ENCODE data around the gene NAXD.
A peak's percentile ranks its signal among the peaks of the same experiment; 100 is the strongest.
"Not testable (repeated sequence)": the region's sequence is repeated elsewhere in the genome, so short reads cannot be mapped to it uniquely, and the experiment has no call there.

Gene NAXD

DNA sequence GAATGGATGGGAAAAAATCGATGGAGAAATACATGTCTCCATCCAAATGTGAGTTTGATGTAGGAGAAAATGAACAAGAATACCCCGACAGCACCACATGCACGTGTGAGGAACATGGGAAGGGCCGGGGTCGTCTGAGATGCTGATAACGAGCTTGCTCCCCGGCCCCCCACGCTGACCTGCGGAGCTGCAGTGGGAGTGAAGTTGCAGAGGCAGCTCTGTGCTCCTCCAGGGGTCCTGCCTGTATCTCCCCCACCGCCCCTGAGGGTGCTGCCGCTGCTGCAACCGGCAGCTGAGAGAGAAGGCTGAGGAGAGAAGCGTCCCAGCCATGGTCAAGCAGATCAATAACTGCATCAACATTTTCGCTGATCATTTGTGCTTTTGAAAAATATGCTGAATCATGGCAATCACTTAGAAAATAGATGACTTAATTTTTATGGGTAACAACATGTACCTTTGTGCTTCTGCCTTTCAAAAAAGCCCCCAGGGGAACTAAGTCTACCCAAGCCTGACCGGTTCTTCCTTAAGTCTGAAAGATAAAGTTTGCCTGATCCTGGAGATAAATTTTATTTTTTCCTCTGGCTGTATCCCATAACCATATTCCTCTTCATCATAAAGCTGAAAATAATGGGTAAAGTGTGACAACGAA is 18.2 kb upstream of the NAXD start:
- DNase-seq = no peak

DNA sequence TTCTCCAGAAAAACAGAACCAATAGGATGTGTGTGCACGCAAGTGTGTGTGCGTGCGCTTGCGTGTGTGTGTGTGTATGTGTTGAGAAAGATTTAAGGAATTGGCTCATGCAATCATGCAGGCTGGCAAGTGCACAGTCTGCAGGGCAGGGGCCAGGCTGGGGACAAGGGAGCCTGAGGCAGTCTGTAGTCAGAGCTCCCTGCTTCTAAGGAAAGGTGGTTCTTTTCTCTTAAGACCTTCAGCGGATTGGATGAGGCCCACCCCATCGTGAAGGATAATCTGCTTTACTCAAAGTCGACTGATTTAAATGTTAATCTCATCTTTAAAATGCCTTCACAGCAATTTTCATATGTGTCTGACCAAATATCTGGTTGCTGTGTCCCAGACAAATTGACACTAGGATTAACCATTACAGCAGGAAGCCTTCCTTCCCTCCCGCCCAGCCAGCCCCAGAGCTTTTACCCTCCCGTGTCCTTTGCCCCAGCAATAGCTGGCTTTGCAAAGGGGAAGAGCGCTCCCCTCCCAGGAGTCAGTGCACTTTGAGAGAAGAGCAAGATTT is 15.0 kb upstream of the NAXD start:
- DNase-seq = no peak

DNA sequence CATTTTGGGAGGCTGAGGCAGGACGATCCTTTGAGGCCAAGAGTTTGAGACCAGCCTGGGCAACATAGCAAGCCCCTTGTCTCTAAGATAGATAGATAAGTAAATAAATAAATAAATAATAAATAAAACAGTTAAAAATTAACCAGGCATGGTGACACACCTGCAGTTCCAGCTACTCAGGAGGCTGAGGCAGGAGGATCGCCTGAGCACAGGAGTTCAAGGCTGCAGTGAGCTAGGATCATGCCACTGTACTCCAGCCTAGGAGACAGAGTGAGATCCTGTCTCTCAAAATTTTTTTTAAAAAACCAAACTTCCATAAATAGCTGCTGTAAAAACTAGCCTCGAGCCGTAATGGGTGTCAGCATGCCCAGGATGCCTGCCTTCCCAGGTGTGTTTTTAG is 14.4 kb upstream of the NAXD start:
- DNase-seq = no peak

GRCh38 chr13:110605132-110605531 is 10.2 kb upstream of the NAXD start:
- no peak for DNase-seq

GRCh38 chr13:110606281-110606680 is 9.1 kb upstream of the NAXD start:
- DNase-seq = not testable (repeated sequence)

DNA sequence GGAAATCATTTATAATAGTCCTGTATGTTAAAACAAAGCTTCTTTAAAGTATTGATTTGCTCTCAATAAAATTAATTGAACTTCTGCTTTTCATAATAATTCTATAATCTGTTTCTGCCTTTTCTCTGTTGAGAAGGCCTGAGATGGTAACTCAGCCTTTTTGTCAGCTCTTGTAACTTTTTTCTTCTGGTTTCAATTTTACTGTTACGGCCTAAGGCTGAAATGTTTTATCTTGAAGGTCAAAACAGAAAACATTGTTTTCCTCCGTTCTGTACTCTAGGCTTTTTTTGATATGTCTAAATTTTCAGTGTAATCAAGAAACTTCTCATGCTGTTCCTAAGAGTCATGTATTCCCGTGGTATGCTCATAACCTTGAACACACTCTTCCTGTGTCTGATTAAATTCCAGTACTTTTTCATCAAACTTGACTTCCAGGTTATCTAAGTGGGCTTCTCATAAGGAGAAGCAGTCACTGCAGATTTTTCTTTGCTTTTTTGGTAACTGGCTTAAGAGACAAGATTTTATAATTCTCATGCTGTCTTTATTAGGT is 7.6 kb upstream of the NAXD start:
- DNase-seq = no peak

DNA sequence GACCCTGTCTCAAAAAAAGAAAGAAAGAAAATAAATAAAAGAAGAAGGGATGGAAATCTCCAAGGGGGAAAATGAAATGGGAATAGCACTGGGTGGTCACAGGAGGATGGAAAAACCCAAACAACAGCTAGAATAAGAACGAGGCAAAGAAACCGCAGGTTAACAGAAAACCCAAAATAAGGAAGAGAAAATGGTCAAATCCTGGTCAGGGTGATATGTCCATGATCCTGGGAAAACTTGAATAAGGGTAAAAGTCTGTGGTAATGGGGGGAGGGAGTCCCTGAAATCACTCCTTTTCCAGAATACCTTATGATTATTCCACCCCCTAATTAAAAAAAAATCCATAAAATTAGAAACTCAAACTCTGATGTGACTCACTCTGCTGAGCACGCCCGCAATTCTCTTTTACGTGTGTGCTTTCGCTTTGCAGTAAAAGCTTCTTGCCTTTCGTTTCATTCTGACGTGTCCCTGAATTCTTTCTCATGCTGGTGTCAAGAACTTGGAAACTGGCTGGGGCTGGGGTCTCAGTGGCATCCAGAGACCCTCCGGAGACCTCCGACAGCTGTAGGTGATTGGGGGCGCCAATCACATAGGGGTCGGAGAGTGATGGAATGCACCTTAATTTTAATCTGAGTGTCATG is 4.3 kb upstream of the NAXD start:
- DNase-seq = peak; percentile 63

GRCh38 chr13:110615005-110615321 is 382 bp upstream of the NAXD start:
- no peak for DNase-seq

GRCh38 chr13:110616103-110617101 is 1.1 kb downstream of the NAXD start:
- peak; percentile 38 for DNase-seq

- DNase-seq = no peak
Observed at GRCh38 chr13:110617321-110618072, 2.2 kb downstream of the NAXD start.

GRCh38 chr13:110618167-110618566 is 2.8 kb downstream of the NAXD start:
- DNase-seq = no peak

DNA sequence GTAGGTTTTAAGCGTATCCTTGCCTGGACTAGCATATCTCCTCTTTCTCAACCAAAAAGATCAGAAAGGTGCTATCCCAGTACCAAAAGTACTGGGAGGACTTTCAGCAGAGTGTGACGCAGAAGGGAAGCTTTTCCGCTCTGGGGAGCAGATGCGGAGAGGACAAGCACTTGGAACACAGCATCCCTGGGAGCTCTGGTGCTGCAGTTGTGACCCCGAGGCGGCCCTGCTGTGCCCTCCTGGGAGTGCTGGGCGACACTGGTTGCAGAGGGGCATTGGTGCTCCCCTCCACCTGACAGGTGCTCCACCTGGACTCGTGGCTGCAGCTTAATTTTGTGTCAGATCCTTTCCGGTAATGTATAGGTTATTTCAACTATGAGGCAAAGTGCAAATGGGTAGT is 3.4 kb downstream of the NAXD start:
- no peak for DNase-seq

DNA sequence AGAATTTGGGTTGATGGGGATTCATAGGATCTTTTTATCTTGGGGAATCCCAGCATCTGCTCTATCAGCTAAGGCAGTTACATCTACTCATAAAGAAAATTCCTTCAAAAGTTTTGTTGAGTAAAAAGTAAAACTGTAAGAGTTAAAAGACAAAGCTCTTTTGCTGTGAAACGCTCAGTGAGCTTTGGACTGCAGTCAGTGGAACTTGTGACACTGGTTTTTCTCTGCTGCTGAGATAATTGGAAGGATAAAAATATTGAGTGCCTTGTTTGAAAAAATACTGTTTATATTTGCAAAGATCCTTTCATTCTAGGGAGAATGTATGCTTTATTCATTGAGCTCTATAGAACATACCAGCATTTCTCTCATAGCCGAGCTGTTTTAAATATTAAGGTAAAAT is 5.3 kb downstream of the NAXD start:
- DNase-seq = no peak

DNA sequence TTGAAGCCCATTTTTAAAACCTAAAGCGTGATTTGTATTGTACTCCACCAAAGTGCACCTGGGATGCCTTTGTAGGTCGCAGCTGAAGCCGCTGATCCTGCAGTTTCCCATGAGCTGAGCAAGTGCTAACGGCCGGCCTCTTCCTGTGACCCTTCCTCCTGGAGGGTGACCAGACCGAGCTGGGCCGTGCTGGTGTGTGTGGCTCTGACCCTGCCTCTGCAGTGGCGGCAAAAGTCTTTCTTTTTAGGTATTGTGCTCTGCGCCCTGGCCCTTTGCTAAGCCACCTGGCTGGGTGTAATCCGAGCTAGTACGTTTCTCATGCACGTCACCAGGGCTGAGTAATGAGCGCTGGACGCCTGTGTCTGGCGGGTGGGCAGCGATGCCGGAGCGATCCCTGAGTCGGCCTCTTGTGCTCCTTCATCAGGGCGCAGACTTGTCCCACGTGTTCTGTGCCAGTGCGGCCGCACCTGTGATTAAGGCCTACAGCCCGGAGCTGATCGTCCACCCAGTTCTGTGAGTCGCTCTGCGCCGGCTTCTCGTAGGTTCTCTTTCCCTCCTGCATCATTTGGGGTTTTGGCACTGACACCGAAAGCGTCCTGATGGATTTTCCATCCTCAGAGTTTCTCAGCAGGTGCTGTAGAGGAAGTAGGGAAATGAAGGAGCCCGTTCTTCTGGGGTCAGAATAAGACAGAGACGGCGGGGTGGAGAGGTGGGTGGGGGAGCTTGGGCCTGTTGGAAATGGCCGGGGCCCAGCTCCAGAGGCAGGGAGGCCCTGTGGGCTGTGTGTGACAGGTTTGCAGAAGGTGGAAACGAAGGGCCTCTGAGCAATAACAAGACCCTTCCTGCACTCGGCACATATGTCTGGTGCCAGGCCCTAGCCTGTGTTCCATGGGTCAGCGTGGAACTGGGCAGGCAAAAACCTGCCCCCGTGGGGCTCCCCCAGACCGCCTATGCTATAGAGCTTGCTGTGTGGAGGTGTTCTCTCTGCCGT is 9.7 kb downstream of the NAXD start:
- DNase-seq = no peak

- no peak for DNase-seq
Observed at GRCh38 chr13:110625771-110626321, 10.5 kb downstream of the NAXD start.

GRCh38 chr13:110626521-110626920 is 11.2 kb downstream of the NAXD start:
- no peak for DNase-seq

DNA sequence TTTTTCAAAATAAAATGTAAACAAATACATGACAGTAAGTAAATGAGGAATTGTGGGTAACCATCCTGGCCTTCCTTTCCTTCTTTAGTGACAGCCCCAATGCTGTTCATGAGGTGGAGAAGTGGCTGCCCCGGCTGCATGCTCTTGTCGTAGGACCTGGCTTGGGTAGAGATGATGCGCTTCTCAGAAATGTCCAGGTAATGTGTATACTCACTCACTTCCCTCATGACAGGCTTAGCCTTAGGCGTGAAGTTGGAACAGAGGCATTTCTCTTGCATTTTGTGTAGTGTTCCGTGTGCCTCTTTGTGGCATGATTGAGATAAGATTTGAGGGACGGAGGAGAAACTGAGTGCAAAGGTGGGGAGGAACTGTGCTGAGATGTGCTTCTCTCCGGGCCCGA is 12.0 kb downstream of the NAXD start:
- DNase-seq = no peak

GRCh38 chr13:110627761-110628476 is 12.6 kb downstream of the NAXD start:
- no peak for DNase-seq

- no peak for DNase-seq
Observed at GRCh38 chr13:110628477-110628793, 13.1 kb downstream of the NAXD start.

DNA sequence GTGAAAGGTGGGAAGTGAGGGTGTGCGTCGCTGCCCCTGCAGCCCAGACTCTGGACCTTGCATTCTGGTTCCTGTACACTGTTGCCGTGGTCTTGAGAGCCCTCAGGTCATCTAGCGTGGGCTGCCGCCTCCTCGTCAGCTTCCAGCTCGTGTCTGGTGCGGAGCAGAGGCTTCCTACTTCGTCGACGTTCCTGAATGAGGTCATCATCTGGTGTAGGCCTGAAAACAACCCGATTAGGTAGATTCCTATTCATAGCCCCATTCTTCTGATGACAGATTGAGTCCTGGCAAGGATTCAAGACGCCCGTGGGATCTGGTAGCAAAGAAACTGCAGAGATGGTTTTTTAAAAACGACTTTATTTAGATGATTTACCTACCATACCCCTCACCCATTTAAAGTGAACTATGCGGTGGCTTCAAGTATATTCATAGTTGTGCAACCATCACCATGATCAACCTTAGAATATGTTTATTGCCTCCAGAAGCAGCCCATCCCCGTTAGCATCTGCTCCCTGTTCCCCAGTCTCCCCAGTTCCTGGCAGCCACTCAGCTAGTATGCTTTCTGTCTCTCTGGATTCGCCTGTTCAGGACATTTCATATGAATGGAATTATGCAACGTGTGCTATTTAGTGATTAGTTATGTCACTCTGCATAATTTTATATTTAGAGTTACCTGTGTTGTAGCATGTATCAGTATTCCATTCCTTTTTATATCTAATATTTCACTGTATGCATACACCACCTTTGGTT is 13.8 kb downstream of the NAXD start:
- DNase-seq = no peak

Measured in activated CD4-positive, alpha-beta T cell treated with anti-CD3 and anti-CD28 coated beads, Interleukin-2, amount 50 U/mL, for 16 hours (primary cell).